C4-2B (cell line): ENCODE measurements around the gene CDHR2.
"Not testable (repeated sequence)": the region's sequence is repeated elsewhere in the genome, so short reads cannot be mapped to it uniquely, and the experiment has no call there.

ENCODE experiments used
- H3K27ac ChIP-seq: fragments of 450-650 bp; 2 replicates; pipeline ENCODE4 v1.5.1; 2017
- CTCF ChIP-seq: fragments of 450-650 bp; conservative IDR thresholded peaks from 2 replicates; pipeline ENCODE4 v1.5.1; 2017; ENCODE audit warnings: mild to moderate bottlenecking
- ZFX ChIP-seq: fragments of 450-650 bp; IDR thresholded peaks from 2 replicates; pipeline ENCODE4 v1.6.1; 2017

Gene CDHR2

GRCh38 chr5:176583076-176583475 is 33.9 kb downstream of the CDHR2 start:
- TF ChIP-seq CTCF (no peak), ZFX (no peak)
- H3K27ac ChIP-seq: no peak overlapping the region

DNA sequence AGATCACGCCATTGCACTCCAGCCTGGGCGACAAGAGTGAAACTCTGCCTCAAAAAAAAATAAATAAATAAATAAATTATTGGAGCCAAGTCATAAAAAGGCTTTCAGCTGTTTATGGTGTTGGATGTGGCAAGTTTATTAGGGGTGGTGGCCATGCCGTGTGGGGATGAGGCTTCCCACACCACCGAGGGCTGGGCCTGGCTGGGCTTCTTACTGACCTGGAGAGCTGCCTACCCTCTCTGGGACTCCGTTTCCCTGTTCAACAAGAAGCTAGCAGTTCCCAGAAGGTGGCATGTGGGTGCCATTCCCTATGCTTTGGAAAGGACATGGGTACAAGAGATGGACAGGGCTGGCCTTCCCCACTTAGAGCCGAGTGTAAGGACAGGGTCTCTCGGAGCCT is 38.3 kb downstream of the CDHR2 start:
- H3K27ac ChIP-seq: no peak overlapping the region
- TF ChIP-seq CTCF (no peak), ZFX (no peak)

- H3K27ac ChIP-seq: no peak overlapping the region
- no peak for TF ChIP-seq ZFX
- no peak for TF ChIP-seq CTCF
Measured at GRCh38 chr5:176588297-176588696, 39.2 kb downstream of the CDHR2 start.

GRCh38 chr5:176589039-176589769 is 40.1 kb downstream of the CDHR2 start:
- no peak overlapping the region for H3K27ac ChIP-seq
- TF ChIP-seq ZFX (no peak), CTCF (no peak)

- no peak overlapping the region for H3K27ac ChIP-seq
Measured at GRCh38 chr5:176590035-176590717, 41.0 kb downstream of the CDHR2 start.

DNA sequence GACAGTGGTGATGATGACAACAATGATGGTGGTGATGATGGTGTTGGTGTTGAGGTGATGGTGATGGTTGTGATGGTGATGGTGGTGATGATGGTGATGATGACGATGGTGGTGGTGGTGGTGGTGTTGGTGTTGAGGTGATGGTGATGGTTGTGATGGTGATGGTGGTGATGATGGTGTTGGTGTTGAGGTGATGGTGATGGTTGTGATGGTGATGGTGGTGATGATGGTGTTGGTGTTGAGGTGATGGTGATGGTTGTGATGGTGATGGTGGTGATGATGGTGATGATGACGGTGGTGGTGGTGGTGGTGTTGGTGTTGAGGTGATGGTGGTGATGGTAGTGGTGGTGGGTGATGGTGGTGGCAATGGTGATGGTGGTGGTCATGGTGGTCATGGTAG is 42.5 kb downstream of the CDHR2 start:
- not testable (repeated sequence) for H3K27ac ChIP-seq

More at GRCh38 chr5:176590035-176590717, 41.0 kb downstream of the CDHR2 start:
- no peak for TF ChIP-seq ZFX
- no peak for TF ChIP-seq CTCF

DNA sequence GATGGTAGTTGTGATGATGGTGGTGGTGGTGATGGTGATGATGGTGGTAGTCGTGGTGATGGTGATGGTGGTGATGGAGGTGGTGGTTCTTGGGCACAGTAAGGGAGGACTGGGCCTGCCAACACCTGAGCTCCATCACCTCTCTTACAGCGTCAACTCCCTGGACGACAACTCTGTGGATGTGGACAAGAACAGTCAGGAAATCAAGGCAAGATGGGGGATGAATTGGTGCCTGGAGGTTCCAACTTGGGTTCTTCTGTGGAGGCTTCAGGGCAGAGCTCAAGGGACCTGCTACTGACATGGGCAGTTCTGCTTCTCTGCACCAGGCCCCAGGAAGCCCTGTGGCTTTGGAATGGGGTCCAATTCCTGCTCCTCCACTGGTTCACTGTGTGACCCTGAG is 43.4 kb downstream of the CDHR2 start:
- no peak overlapping the region for H3K27ac ChIP-seq
- TF ChIP-seq ZFX (no peak), CTCF (no peak)
